Stimulated activated CD4-positive, alpha-beta T cell treated with anti-CD3 and anti-CD28 coated beads, TNF-alpha, amount 100 ng/mL, for 1 hour (primary cell): ENCODE measurements around the gene UPF3A.

Experiments
- DNase-seq, 3 donors: peaks; one replicate each; pipeline ENCODE4 v3.0.0-alpha.2; 2020; ENCODE audit warnings: low read depth in 3 of 3, low spot score in 1 of 3

The UPF3A gene

DNA sequence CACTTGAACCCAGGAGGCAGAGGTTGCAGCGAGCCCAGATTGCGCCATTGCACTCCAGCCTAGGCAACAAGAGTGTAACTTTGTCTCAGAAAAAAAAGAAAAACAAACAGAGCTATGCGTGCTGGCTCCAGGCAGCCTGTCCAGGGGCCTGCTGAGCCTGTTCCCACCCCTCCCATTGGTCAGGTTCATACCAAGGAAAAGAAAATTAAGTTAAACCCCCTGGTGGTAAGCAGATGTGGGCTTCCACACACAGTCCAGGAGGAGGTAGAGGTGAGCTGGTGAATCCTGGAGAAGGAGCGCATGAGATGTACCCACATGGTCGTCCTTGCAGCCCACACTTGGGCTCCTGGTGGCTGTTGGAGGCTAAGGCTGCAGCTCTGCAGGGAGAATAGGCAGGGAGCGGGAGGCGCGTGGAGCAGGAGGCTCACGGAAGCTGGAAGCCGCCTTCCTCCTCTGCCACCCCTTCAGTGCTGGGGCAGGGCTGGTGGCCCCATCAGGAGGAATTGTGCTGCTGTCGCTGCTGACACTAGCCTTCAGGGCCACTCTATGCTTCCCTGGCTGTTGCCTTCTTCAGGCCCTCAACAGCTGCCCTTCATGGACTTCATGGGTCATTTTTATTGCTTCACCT lies 22.4 kb downstream of the UPF3A start:
- DNase-seq = no peak

DNA sequence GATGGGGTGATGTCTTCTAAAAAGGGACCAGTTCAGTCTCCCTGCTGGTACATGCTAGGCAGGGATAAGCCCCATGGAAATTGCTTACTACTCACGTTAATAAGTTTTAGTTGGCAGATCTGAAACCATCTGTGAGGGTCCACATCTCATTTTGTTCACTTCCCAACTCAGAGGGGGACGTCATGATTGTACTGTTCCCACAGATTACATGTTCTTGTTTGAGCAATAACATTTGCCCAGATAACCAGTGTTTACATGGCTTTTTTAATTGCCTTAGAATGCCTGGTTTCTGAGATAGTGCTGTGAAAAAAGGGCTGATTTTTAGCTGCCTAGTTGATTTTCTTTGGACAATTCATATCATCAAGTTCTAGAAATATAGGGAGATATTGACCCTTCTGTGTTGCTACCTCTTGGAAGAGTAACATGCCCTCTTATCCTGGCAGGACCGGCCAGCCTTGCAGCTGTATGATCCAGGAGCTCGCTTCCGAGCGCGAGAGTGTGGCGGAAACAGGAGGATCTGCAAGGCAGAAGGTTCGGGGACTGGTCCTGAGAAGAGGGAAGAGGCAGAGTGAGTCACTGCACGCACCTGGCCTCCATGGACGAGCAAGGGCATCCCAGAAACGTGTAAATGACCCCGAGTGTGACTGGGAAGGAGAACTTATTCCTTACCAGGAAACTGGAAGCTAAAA lies 23.1 kb downstream of the UPF3A start:
- DNase-seq = no peak

DNA sequence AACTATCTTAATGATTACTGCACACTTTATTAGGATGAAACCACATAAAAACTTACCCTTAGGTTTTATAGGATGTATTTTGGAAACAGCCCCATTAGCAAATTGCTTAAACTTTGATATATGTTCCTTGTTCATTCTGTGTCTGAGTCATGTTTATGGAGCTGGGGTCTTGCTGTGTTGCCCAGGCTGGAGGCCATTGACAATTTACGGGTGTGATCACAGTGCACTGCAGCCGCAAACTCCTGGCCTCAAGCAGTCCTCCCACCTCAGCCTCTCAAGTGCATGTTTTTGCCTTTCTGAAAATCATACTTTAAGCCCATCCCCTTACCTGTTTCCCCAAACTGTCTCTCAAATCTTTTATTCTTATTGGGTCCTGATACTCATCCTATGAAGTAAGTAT lies 27.7 kb downstream of the UPF3A start:
- no peak for DNase-seq

DNA sequence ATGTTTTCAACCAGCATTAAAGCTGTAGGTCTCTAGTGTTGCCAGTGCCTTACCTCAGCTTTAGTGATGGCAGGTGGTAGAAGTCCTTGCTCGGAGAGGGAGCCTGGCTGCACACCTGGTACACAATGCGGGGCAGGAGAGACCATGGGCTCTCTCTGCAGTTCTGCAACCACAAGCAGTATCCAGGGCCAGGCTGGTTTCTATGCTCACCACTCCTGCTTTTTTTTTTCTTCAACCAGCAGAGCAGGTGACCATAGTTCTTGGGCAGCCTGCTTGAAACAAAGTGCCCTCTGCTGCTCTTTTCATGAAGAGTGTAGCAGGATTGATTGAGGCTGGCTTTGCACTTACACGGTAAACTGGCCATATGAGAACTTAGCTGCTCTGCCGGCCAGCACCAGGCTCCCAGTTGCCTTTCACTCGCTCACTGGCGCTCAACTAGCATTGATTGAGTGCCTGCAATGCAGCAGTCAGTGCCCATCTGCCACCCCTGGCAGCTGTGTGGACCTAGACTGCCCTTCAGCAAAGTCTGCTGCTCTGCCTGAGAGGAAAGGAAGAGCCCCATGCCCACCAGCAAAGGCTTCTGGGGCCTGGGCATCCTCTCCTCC lies 28.5 kb downstream of the UPF3A start:
- no peak for DNase-seq

DNA sequence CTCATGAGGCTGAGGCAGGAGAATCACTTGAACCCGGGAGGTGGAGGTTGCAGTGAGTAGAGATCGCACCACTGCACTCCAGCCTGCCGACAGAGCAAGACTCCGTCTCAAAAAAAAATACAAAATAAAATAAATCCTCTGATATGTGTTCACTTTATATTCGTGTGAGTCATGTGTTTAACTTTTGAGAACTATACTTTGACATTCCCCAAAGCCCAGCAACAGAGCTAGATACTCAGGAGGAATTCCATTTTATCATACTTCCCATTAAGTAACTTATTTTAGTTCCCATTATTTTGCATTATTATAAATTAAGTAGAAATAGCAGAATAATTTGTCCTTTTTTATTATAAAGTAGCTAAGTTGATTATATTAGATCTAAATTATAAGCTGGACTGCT lies 29.6 kb downstream of the UPF3A start:
- DNase-seq = no peak

DNA sequence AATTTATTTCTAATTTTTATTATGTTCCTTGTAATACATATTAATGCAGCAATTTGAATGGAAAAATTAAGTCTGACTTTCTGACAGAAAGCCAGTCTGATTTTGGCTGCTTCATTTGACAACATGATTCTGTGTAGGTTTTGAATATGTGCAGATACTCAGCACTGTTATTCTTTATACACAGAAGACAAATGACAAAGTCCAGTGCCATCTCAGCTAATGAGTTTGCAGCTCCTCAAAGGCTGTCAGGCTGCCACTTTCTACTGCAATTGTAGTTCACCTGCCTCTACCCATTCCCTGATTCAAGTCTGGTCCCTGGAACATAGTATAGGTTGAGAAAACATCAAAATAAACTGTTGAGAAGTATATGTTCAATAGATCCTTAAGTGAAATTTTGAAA lies 30.0 kb downstream of the UPF3A start:
- no peak for DNase-seq

DNA sequence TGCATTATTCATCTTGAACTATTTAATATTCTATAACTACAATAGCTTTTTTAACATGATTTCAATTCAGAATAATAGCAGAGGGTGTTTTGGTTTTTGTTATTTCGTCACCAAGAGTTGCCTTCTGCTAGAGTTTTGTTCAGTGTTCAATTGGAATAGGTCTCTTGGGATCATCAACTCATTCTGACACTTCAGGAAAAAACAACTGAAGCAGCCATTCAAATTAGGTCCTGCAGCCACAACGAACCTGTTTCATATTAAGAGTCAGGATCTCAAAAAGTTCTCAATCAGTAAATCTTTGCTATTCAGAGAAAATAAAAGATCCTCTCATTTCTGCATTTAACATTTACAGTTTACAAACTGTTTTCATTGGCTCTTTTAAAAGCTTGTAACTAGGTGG lies 30.5 kb downstream of the UPF3A start:
- no peak for DNase-seq

DNA sequence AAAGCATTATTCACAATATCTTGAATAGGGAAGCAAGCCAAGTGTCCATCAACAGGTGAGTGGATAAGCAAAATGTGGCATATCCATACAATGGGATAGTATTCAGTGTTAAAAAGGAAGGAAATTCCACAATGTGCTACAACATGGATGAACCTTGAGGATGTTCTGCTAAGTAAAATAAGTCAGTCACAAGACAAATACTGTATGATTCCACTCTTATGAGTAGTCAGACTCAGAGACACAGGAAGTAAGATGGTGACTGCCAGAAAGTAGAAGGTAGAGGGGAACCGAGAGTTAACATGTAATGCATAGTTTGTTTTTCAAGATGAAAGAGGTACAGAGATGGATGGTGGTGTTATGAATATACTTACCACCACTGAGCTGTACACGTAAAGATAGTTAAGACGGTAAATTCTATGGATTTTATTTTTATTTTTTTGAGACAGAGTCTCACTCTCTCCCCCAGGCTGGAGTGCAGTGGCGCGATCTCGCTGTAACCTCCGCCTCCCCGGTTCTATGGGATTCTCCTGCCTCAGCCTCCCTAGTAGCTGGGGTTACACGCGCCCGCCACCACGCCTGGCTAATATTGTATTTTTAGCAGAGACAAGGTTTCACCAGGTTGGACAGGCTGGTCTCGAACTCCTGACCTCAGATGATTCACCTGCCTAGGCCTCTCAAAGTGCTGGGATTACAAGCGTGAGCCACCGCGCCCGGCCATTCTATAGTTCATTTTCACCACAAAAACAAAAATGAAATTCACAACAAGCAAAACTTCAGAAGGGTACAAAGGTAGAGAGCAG lies 31.9 kb downstream of the UPF3A start:
- DNase-seq = peak in 1 of 3 donors; percentile 12

DNA sequence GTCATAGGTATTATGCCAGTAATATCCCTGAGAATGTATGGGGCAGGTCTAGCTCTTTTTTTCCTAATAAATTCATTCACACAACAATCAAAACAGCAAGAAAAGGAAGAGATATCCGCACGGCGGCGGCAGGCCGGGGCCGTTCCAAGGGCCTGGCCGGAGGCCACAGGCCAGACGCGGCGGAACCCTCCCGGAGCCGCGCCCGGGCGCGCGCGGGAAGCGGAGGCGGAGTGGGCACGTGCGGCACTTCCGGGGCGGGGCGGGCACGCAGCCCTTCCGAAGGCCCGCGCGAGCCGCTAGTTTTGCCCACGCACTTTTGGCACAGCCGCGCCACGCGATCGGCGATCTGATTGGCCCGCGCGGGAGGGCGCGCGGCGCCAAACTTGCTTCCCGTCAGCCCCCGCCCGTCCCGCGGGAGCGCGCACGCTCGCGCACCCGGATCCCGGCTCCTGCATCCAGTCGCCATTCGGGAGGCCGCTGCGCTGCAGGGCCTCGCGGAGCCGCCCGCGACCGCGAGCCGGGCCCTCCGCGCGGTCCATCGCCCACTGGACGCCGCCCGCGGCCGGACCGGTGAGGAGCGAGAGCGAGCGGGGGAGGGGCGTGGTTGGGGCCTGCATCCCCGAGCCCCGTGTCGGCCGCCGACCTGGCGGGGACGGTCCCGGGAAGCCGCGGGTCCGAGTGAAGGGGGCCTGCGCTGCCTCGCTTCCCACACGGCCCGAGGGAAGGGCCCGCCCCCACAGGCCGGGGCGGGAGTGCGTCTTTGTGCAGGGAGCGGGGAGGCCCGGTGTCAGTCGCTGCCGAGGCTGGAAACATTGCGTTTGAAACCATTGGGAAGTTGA lies 32.9 kb downstream of the UPF3A start, which contains the start of gene CHAMP1:
TSS of gene CHAMP1 (plus strand) at position 430 of the 839 bp plus-strand sequence. CDS start 9,340 bp downstream, outside the sequence.
- peak; percentile 70 to 87 (median 80) for DNase-seq

DNA sequence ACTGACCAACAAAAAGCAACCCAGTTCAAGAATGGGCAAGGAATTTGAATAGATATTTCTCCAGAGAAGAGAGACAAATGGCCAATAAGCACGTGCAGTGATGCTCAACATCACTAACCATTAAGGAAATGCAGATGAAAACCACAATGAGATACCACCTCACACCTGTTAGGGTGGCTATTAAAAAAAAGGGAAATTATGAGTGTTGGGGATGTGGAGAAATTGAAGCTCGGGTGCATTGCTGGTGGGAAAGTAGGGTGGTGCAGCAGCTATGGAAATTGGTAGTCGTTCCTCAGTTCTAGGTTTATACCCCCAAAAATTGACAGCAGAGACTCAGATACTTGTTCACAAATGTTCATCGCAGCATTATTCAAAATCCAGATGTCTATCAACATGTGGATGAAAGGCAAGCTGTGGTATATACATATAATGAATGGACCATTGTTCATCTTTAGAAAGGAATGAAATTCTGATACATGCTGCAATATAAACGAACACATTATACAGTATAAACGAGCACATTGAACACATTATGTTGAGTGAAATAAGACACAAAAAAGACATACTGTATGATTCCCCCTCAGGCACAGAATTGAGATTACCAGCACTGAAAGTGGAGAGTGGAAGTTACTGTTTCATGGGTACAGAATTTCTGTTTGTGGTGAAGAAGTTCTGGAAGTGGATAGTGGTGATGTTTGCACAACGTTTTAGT lies 33.8 kb downstream of the UPF3A start:
- no peak for DNase-seq

DNA sequence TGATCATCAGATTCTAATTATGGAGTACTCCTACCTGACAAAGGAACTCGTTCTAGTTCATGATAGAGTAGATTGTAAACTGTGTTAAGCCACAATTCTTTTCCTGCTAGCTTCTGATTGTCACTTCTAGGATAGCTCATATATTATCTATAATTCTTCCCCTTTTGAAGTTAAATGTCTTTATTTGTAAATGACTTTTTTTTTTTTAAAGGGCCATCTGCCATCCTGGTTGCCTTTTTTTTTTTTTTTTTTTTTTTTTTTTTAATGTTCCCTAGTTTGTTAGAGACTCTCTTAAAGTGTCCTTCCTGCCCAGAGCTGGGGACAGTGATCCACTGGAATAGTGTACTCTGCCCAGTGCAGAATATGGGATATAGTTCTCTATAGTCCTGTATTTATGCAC lies 37.2 kb downstream of the UPF3A start:
- DNase-seq = no peak

DNA sequence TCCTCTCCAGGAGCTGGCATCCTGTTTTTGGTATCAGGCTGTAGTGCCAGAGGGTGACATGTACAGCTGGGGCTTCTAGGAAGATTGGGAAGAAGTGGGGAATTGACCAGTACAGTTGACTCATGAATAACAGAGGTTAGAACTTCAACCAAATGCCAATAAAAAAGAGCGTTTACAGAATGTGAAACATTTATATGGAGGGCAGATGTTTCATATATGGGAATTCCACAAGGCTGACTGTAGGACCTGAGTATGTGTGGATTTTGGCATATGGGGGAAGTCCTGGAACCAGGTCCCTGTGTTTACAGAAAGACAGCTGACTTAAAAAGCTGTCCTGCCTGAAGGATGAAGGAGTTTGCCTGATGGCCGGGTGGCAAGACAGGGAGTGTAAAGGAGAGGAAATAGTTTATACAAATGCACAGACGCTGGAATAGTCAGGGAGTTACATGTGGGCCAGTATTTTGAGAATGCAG lies 38.1 kb downstream of the UPF3A start:
- DNase-seq = no peak

DNA sequence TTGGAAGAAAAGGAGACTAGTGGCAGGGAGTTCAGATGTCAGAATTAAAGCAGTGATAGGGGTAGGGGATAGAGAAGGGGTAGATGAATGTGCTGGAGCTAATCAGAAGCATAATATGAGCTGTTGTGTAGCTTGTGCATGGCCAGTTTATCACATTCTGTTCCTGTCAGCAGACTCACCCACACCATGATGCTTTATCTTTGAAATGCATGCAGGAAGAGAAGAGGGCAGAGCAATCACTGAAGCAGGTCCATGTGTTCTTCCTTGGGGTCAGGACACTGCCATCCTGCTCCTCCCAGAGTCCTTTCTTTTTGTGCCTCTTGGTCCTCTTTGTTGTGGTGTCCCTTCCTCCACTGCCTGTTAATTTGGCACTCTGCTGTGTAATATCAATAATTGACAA lies 38.7 kb downstream of the UPF3A start:
- DNase-seq = no peak

DNA sequence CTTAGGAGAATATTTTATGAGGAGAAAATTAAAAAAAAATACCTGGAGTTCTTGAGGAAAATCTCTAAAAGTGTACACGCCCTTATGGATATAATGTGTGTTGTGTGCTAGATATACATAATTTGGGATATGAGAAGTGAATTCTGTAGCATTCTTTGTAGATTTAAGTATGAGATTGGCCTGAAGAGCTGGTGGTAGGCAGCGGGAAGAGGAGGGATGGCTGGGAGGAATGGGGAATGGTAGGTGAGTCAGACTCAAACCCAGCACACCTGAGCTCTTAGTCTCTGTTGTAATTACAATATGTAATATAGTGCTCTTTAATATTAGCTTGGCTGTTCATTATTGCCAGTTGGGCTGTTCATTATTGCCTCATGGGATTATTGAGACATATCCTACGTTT lies 39.9 kb downstream of the UPF3A start:
- no peak for DNase-seq

DNA sequence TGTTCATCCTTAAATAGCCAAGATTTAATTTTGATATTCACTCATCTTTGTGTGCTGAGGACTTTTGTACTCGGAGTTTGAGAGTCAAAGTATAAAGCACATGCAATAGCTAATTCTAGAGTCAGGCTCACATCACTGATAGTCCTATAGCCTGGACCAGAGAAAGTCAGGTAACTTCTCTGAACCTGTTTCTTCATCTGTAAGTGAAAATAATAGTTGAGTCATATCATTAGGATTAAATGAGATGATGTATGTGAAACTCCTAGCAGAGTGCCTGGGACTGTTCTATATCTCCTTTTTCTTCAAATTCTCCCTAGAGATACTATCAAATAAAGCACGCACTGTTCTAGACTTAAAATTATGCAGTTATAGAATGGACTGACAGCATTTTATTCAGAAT lies 41.9 kb downstream of the UPF3A start:
- DNase-seq = no peak

DNA sequence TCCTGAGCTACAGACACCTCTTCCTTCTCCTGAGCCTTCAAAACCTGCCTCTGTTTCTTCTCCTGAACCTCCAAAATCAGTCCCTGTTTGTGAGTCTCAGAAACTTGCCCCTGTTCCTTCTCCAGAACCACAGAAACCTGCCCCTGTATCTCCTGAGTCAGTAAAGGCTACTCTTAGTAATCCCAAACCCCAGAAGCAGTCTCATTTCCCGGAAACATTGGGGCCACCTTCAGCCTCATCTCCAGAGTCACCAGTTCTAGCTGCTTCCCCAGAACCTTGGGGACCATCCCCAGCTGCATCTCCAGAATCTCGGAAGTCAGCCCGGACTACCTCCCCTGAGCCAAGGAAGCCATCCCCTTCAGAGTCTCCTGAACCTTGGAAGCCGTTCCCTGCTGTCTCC lies 42.9 kb downstream of the UPF3A start:
- no peak for DNase-seq

DNA sequence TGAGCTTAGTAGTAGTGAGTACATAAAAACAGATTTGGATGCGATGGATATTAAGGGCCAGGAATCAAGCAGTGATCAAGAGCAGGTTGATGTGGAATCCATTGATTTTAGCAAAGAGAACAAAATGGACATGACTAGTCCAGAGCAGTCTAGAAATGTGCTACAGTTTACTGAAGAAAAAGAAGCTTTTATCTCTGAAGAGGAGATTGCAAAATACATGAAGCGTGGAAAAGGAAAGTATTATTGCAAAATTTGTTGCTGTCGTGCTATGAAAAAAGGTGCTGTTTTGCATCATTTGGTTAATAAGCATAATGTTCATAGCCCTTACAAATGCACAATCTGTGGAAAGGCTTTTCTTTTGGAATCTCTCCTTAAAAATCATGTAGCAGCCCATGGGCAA lies 44.3 kb downstream of the UPF3A start:
- no peak for DNase-seq

DNA sequence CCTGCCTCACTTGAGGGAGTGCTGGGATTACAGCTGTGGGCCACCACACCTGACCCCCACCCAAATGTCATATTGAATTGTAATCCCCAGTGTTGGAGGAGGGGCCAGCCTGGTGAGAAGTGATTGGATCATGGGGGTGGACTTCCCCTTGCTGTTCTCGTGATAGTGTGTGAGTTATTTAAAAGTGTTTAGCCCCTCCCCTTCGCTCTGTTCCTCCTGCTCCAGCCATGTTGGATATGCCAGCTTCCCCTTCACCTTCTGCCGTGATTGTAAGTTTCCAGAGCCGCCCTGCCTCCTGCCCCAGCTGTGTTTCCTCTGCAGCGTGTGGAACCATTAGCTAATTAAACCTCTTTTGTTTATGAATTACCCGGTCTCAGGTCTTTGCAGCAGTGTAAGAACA lies 46.6 kb downstream of the UPF3A start:
- no peak for DNase-seq

DNA sequence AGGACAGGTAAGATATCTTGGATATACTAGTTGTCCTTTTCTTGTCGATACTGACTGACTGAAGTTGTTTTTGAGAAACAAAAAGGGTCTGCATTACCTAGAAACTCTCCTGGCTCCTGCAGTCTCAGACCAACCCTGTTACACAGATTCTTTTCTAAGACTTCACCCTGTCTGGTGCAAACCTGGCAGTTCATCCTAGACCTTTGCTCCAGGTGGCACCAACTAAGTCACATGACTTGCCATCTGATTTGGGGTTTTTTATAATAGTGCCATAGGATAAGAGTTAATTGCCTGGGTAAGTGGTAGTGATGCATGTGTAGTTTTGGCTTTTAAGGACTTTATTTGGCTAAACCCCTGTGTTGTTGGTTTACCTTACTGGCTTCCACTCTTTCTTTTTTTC lies 47.2 kb downstream of the UPF3A start:
- no peak for DNase-seq

DNA sequence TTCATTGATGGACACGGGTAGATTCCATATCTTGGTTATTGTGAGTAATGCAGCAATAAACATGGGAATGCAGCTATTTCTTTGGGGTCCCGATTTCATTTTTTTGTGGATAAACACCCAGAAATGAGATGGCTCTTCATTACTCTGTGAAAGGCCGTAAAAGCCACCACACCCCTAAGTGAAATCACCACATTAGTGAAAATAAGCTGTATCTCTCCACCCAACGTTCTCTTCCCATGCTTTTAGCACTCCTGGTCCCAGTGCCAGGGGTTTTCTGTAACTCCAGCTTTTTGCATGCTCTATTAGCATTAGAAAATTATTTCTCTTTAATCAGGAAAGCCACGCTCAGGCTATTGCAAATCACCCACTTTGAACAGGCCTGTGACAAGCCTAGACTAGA lies 48.7 kb downstream of the UPF3A start:
- DNase-seq = no peak
